ENCODE results near the gene SYVN1. TPM values are rescaled to one million over a fixed set of nuclear protein-coding genes. Genes with fewer than 3 reads are reported as not detected.
"Not testable (repeated sequence)": the region's sequence is repeated elsewhere in the genome, so short reads cannot be mapped to it uniquely, and the experiment has no call there.

Gene SYVN1
- polyA plus RNA-seq, 3 donors = 3.5 to 81.6 (median 6.4) TPM

GRCh38 chr11:65180877-65181568, 46.7 kb upstream of the SYVN1 start:
- H4K20me1 ChIP-seq (ENCODE audit: insufficient read depth, low read length) = peaks cover 32% of the 10 kb centered on the region
- H2AFZ ChIP-seq (ENCODE audit: insufficient read depth, low read depth, low read length, poor library complexity, severe bottlenecking) = peak overlapping the region; percentile 87
- no peaks in the 10 kb centered on the region for H3K9me3 ChIP-seq (replicated peaks in 1 of 2; ENCODE audit: control insufficient read depth in 1 of 2, insufficient read depth in 1 of 2, low read length in 2 of 2)
- peak overlapping the region; percentile 89 to 91 for H3K4me3 Mint-ChIP-seq
- H3K79me2 ChIP-seq (ENCODE audit: insufficient read depth, low read length) = peaks cover 41% of the 10 kb centered on the region
- TF ChIP-seq CTCF (IDR thresholded peaks at IDR 0.05) = peak; percentile 72
- H3K4me3 ChIP-seq (replicated peaks in 1 of 3; ENCODE audit: low read depth in 2 of 3, low read length in 3 of 3) = peak overlapping the region; percentile 66 to 98 (median 91)
- H3K36me3 ChIP-seq (replicated peaks in 1 of 2; ENCODE audit: control insufficient read depth in 1 of 2, insufficient read depth in 2 of 2, low read length in 2 of 2) = peaks cover 9 to 26% of the 10 kb centered on the region in 2 donors
- 0% methylated on average over 40 of the region's 60 CpGs for WGBS (ENCODE audit: insufficient coverage)
- H3K36me3 Mint-ChIP-seq = peaks cover 13 to 21% of the 10 kb centered on the region in 2 donors
- peak overlapping the region in 1 of 2 donors; percentile 44 for H3K27ac ChIP-seq (ENCODE audit: low read depth in 1 of 2, low read length in 2 of 2)
- H3K4me1 ChIP-seq (ENCODE audit: control insufficient read depth in 1 of 2, insufficient read depth in 2 of 2, low read length in 2 of 2) = peaks cover 22 to 29% of the 10 kb centered on the region in 2 donors
- peak overlapping the region; percentile 83 for H3K4me2 ChIP-seq (replicated peaks; ENCODE audit: extremely low read depth, low read length, poor library complexity, severe bottlenecking)
- H3K27me3 ChIP-seq (ENCODE audit: control insufficient read depth in 2 of 2, insufficient read depth in 2 of 2, low read length in 2 of 2) = no peaks in the 10 kb centered on the region
- peak overlapping the region in 4 of 7 donors; percentile 32 to 80 (median 50) for H3K27ac Mint-ChIP-seq
- H3K9me3 Mint-ChIP-seq = peaks cover 0 to 3% (median 0%) of the 10 kb centered on the region in 7 donors
- peaks cover 36% of the 10 kb centered on the region for H3K4me1 Mint-ChIP-seq
- peak overlapping the region; percentile 91 for H3K9ac ChIP-seq (ENCODE audit: insufficient read depth, low read length, poor library complexity, severe bottlenecking)
- DNase-seq = peak; percentile 57 to 71 (median 61)
- intact Hi-C loops (cut with micrococcal nuclease) = loop anchor here (5.0 kb wide), 3 partner anchors 34 to 69 kb away; partner anchors contain the start of gene TM7SF2 (in 1 of the 2)
- H3K27me3 Mint-ChIP-seq (ENCODE audit: low read depth in 3 of 3) = no peaks in the 10 kb centered on the region

- not testable (repeated sequence) for H3K9me3 ChIP-seq (replicated peaks in 1 of 2; ENCODE audit: control insufficient read depth in 1 of 2, insufficient read depth in 1 of 2, low read length in 2 of 2); H3K9me3 Mint-ChIP-seq; H3K79me2 ChIP-seq (ENCODE audit: insufficient read depth, low read length); H3K36me3 ChIP-seq (replicated peaks in 1 of 2; ENCODE audit: control insufficient read depth in 1 of 2, insufficient read depth in 2 of 2, low read length in 2 of 2); H3K4me1 ChIP-seq (ENCODE audit: control insufficient read depth in 1 of 2, insufficient read depth in 2 of 2, low read length in 2 of 2); H3K9ac ChIP-seq (ENCODE audit: insufficient read depth, low read length, poor library complexity, severe bottlenecking); H3K27me3 ChIP-seq (ENCODE audit: control insufficient read depth in 2 of 2, insufficient read depth in 2 of 2, low read length in 2 of 2); H3K27me3 Mint-ChIP-seq (ENCODE audit: low read depth in 3 of 3); H3K4me2 ChIP-seq (replicated peaks; ENCODE audit: extremely low read depth, low read length, poor library complexity, severe bottlenecking); H3K27ac ChIP-seq (ENCODE audit: low read depth in 1 of 2, low read length in 2 of 2); H2AFZ ChIP-seq (ENCODE audit: insufficient read depth, low read depth, low read length, poor library complexity, severe bottlenecking); H3K4me3 Mint-ChIP-seq; H3K36me3 Mint-ChIP-seq; H3K4me3 ChIP-seq (replicated peaks in 1 of 3; ENCODE audit: low read depth in 2 of 3, low read length in 3 of 3); H3K27ac Mint-ChIP-seq; DNase-seq; H4K20me1 ChIP-seq (ENCODE audit: insufficient read depth, low read length); H3K4me1 Mint-ChIP-seq
- intact Hi-C loops (cut with micrococcal nuclease) = loop anchor here in 1 of 2 donors (5.0 kb wide), 1 partner anchor 232 kb away; no protein-coding TSS in a partner anchor
- WGBS (ENCODE audit: insufficient coverage) = 80% methylated on average over 1 of the region's 2 CpGs
These were observed 40.3 kb upstream of the SYVN1 start for GRCh38 chr11:65174571-65175010.
